ENCODE measurements around the gene MLLT1.

The MLLT1 gene

GRCh38 chr19:6253954-6254733, 25.6 kb downstream of the MLLT1 start:
- H3K27me3 ChIP-seq (ENCODE audit: low read depth, low read length), result no peaks in the 10 kb centered on the region
- no peaks in the 10 kb centered on the region for H3K9me3 ChIP-seq (ENCODE audit: control insufficient read depth in 1 of 2, low read length in 2 of 2)
- H3K4me1 ChIP-seq (ENCODE audit: control insufficient read depth in 1 of 2, insufficient read depth in 2 of 2, low read length in 2 of 2), result peaks cover 6 to 34% of the 10 kb centered on the region in 2 donors
- H3K4me3 ChIP-seq (ENCODE audit: low read depth in 1 of 2, low read length in 2 of 2), result no peak overlapping the region
- H3K27ac ChIP-seq (ENCODE audit: low read length), result no peak overlapping the region
- peaks cover 3 to 10% of the 10 kb centered on the region in 2 donors for H3K36me3 ChIP-seq (ENCODE audit: control insufficient read depth in 1 of 2, insufficient read depth in 2 of 2, low read length in 2 of 2)

DNA sequence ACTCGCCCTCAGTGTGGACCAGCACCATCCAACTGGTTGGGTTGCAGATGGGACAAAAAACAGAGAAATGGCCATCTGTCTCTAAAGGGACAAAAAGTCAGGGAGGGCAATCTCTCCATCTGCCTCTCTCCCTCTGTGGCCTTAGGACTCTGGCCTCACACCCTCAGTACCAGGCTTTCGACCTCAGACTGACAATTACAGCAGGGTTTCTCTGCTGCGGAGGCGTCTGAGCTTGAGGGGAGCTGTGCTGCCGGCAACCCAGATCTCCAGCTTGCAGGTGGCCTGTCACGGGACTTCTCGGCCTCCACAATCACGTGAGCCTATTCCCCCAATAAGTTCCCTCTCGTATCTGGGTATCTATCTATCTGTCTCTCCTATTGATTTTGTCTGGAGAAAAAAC, 27.7 kb downstream of the MLLT1 start:
- Histone ChIP-seq H3K4me3 (ENCODE audit: low read depth in 1 of 2, low read length in 2 of 2) (no peak overlapping the region), H3K9me3 (ENCODE audit: control insufficient read depth in 1 of 2, low read length in 2 of 2) (no peaks in the 10 kb centered on the region), H3K27me3 (ENCODE audit: low read depth, low read length) (no peaks in the 10 kb centered on the region), H3K36me3 (ENCODE audit: control insufficient read depth in 1 of 2, insufficient read depth in 2 of 2, low read length in 2 of 2) (no peaks in the 10 kb centered on the region), H3K4me1 (ENCODE audit: control insufficient read depth in 1 of 2, insufficient read depth in 2 of 2, low read length in 2 of 2) (peaks cover 5 to 31% of the 10 kb centered on the region in 2 donors), H3K27ac (ENCODE audit: low read length) (no peak overlapping the region)

GRCh38 chr19:6250909-6251308, 28.9 kb downstream of the MLLT1 start:
- peaks cover 5 to 31% of the 10 kb centered on the region in 2 donors for H3K4me1 ChIP-seq (ENCODE audit: control insufficient read depth in 1 of 2, insufficient read depth in 2 of 2, low read length in 2 of 2)

DNA sequence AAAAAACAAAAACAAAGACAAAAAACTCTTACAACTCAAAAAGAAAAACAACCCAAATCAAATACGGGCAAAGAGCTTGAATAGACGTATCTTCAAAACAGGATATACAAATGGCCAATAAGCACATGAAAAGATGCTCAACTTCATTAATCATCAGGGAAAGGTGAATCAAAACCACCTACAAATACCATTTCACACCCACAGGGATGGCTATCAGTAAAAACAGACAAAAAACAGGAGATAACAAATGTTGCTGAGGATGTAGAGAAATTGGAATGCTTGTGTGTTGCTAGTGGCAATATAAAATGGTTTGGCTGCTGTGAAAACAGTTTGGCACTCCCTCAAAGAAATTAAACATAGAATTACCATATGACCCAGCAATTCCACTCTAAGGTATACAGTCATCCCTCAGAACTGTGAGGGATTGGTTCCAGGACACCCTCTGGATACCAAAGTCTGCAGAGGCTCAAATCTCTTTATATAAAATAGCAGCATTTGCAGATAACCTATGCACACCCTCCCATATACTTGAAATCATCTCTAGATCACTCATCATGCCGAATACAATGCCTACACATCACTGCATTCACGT, 29.7 kb downstream of the MLLT1 start:
- H3K9me3 ChIP-seq (ENCODE audit: control insufficient read depth in 1 of 2, low read length in 2 of 2), result no peaks in the 10 kb centered on the region
- H3K36me3 ChIP-seq (ENCODE audit: control insufficient read depth in 1 of 2, insufficient read depth in 2 of 2, low read length in 2 of 2), result no peaks in the 10 kb centered on the region
- no peak overlapping the region for H3K27ac ChIP-seq (ENCODE audit: low read length)
- H3K27me3 ChIP-seq (ENCODE audit: low read depth, low read length), result no peaks in the 10 kb centered on the region
- H3K4me1 ChIP-seq (ENCODE audit: control insufficient read depth in 1 of 2, insufficient read depth in 2 of 2, low read length in 2 of 2), result peaks cover 5 to 31% of the 10 kb centered on the region in 2 donors
- no peak overlapping the region for H3K4me3 ChIP-seq (ENCODE audit: low read depth in 1 of 2, low read length in 2 of 2)

More at GRCh38 chr19:6250909-6251308, 28.9 kb downstream of the MLLT1 start:
- Histone ChIP-seq H3K36me3 (ENCODE audit: control insufficient read depth in 1 of 2, insufficient read depth in 2 of 2, low read length in 2 of 2) (no peaks in the 10 kb centered on the region), H3K4me3 (ENCODE audit: low read depth in 1 of 2, low read length in 2 of 2) (no peak overlapping the region), H3K27me3 (ENCODE audit: low read depth, low read length) (no peaks in the 10 kb centered on the region), H3K9me3 (ENCODE audit: control insufficient read depth in 1 of 2, low read length in 2 of 2) (no peaks in the 10 kb centered on the region), H3K27ac (ENCODE audit: low read length) (peak overlapping the region; percentile 3)

- Histone ChIP-seq H3K36me3 (ENCODE audit: control insufficient read depth in 1 of 2, insufficient read depth in 2 of 2, low read length in 2 of 2) (no peaks in the 10 kb centered on the region), H3K27ac (ENCODE audit: low read length) (no peak overlapping the region), H3K9me3 (ENCODE audit: control insufficient read depth in 1 of 2, low read length in 2 of 2) (no peaks in the 10 kb centered on the region), H3K4me1 (ENCODE audit: control insufficient read depth in 1 of 2, insufficient read depth in 2 of 2, low read length in 2 of 2) (peaks cover 5 to 31% of the 10 kb centered on the region in 2 donors), H3K27me3 (ENCODE audit: low read depth, low read length) (no peaks in the 10 kb centered on the region), H3K4me3 (ENCODE audit: low read depth in 1 of 2, low read length in 2 of 2) (no peak overlapping the region)
These were observed 30.5 kb downstream of the MLLT1 start for GRCh38 chr19:6249296-6249695.

- Histone ChIP-seq H3K9me3 (ENCODE audit: control insufficient read depth in 1 of 2, low read length in 2 of 2) (no peaks in the 10 kb centered on the region), H3K36me3 (ENCODE audit: control insufficient read depth in 1 of 2, insufficient read depth in 2 of 2, low read length in 2 of 2) (no peaks in the 10 kb centered on the region), H3K4me1 (ENCODE audit: control insufficient read depth in 1 of 2, insufficient read depth in 2 of 2, low read length in 2 of 2) (peaks cover 5 to 31% of the 10 kb centered on the region in 2 donors), H3K27ac (ENCODE audit: low read length) (peak overlapping the region; percentile 21), H3K27me3 (ENCODE audit: low read depth, low read length) (no peaks in the 10 kb centered on the region), H3K4me3 (ENCODE audit: low read depth in 1 of 2, low read length in 2 of 2) (no peak overlapping the region)
These were observed 30.9 kb downstream of the MLLT1 start for GRCh38 chr19:6248844-6249243.

DNA sequence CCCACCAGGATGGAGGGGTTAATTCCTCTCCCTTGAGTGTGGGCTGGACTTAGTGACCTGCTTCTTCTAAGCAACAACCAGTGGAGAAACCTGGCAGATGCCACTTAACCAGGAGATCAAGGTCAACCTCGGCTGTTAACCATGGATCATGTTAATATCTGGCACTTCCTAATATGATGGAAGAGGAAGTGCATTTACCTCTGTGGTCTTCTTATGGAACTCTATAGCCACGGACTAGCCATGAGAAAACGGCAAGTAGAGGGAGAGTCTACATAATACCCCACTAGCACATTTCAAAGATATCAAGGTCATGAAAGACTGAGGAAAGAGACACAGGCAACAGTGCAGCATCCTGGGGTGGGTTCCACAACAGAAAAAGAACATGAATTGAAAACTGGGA, 31.4 kb downstream of the MLLT1 start:
- Histone ChIP-seq H3K27me3 (ENCODE audit: low read depth, low read length) (no peaks in the 10 kb centered on the region), H3K27ac (ENCODE audit: low read length) (peak overlapping the region; percentile 21), H3K4me1 (ENCODE audit: control insufficient read depth in 1 of 2, insufficient read depth in 2 of 2, low read length in 2 of 2) (peaks cover 5 to 34% of the 10 kb centered on the region in 2 donors)

DNA sequence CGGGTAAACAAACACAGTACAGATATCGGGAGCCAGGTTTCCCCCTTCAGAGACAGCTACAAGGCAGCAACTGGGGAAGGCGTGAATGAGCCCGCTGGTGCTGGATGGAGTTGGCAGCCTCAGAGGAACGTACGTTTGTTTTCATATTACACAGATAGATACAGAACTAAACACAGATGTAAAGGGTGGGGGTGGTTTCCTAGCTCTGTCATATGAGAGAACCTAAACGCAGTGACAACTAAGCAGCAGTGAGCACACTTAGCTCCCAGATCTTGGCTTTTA, 32.8 kb downstream of the MLLT1 start:
- peaks cover 5 to 48% of the 10 kb centered on the region in 2 donors for H3K4me1 ChIP-seq (ENCODE audit: control insufficient read depth in 1 of 2, insufficient read depth in 2 of 2, low read length in 2 of 2)
- no peak overlapping the region for H3K27ac ChIP-seq (ENCODE audit: low read length)
- no peaks in the 10 kb centered on the region for H3K27me3 ChIP-seq (ENCODE audit: low read depth, low read length)
- H3K36me3 ChIP-seq (ENCODE audit: control insufficient read depth in 1 of 2, insufficient read depth in 2 of 2, low read length in 2 of 2), result no peaks in the 10 kb centered on the region
- no peaks in the 10 kb centered on the region for H3K9me3 ChIP-seq (ENCODE audit: control insufficient read depth in 1 of 2, low read length in 2 of 2)
- H3K4me3 ChIP-seq (ENCODE audit: low read depth in 1 of 2, low read length in 2 of 2), result no peak overlapping the region

More for the DNA sequence above, 31.4 kb downstream of the MLLT1 start:
- Histone ChIP-seq H3K9me3 (ENCODE audit: control insufficient read depth in 1 of 2, low read length in 2 of 2) (no peaks in the 10 kb centered on the region), H3K4me3 (ENCODE audit: low read depth in 1 of 2, low read length in 2 of 2) (no peak overlapping the region), H3K36me3 (ENCODE audit: control insufficient read depth in 1 of 2, insufficient read depth in 2 of 2, low read length in 2 of 2) (no peaks in the 10 kb centered on the region)

DNA sequence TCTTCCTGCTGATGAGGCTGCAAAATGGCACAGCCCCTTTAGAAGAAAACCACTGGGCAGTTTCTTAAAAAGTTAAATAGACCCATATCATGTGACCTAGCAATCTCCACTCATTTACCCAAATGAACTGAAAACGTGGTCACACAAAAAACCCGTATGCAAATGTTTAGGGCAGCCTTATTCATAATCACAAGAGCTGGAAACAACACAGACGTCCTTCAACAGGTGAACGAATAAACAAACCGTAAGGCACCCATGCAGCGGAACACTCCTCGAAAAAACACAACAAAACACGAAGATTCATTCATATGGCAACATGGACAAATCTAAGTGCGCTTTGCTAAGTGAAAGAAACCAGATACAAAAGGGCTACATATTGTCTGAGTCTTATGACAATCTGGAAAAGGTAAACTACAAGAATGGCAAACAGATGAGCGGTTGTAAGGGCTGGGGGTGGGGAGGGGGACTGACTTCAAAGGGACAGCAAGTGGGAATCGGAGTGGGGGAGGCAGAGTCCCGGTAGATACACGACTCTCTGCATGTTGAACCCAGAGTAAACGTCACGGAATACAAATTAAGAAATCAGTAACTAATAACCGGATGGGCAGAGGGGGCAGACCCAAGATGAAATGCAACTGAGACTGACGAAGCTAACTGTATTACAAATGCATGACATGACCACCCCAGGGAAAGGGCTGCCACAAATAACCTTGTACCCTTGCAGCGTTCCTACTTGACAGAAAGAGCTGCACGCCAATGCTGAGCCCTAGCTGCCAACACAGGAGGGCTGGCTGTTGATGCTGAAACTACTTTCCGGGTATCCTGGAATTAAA, 33.4 kb downstream of the MLLT1 start:
- no peak overlapping the region for H3K27ac ChIP-seq (ENCODE audit: low read length)
- peaks cover 5 to 52% of the 10 kb centered on the region in 2 donors for H3K4me1 ChIP-seq (ENCODE audit: control insufficient read depth in 1 of 2, insufficient read depth in 2 of 2, low read length in 2 of 2)
- no peaks in the 10 kb centered on the region for H3K9me3 ChIP-seq (ENCODE audit: control insufficient read depth in 1 of 2, low read length in 2 of 2)
- no peak overlapping the region for H3K4me3 ChIP-seq (ENCODE audit: low read depth in 1 of 2, low read length in 2 of 2)
- H3K36me3 ChIP-seq (ENCODE audit: control insufficient read depth in 1 of 2, insufficient read depth in 2 of 2, low read length in 2 of 2), result no peaks in the 10 kb centered on the region
- H3K27me3 ChIP-seq (ENCODE audit: low read depth, low read length), result no peaks in the 10 kb centered on the region

GRCh38 chr19:6242677-6243076, 37.1 kb downstream of the MLLT1 start:
- Histone ChIP-seq H3K4me1 (ENCODE audit: control insufficient read depth in 1 of 2, insufficient read depth in 2 of 2, low read length in 2 of 2) (peaks cover 0 to 40% of the 10 kb centered on the region in 2 donors), H3K9me3 (ENCODE audit: control insufficient read depth in 1 of 2, low read length in 2 of 2) (no peaks in the 10 kb centered on the region), H3K27me3 (ENCODE audit: low read depth, low read length) (no peaks in the 10 kb centered on the region), H3K36me3 (ENCODE audit: control insufficient read depth in 1 of 2, insufficient read depth in 2 of 2, low read length in 2 of 2) (no peaks in the 10 kb centered on the region), H3K27ac (ENCODE audit: low read length) (no peak overlapping the region), H3K4me3 (ENCODE audit: low read depth in 1 of 2, low read length in 2 of 2) (no peak overlapping the region)

GRCh38 chr19:6241680-6242377, 37.9 kb downstream of the MLLT1 start:
- H3K9me3 ChIP-seq (ENCODE audit: control insufficient read depth in 1 of 2, low read length in 2 of 2), result no peaks in the 10 kb centered on the region
- H3K27me3 ChIP-seq (ENCODE audit: low read depth, low read length), result no peaks in the 10 kb centered on the region
- no peaks in the 10 kb centered on the region for H3K36me3 ChIP-seq (ENCODE audit: control insufficient read depth in 1 of 2, insufficient read depth in 2 of 2, low read length in 2 of 2)
- no peak overlapping the region for H3K27ac ChIP-seq (ENCODE audit: low read length)
- no peak overlapping the region for H3K4me3 ChIP-seq (ENCODE audit: low read depth in 1 of 2, low read length in 2 of 2)
- peaks cover 0 to 46% of the 10 kb centered on the region in 2 donors for H3K4me1 ChIP-seq (ENCODE audit: control insufficient read depth in 1 of 2, insufficient read depth in 2 of 2, low read length in 2 of 2)
